GM04503 (cell line): ENCODE results near the gene INSIG1.

ENCODE experiments used
- DNase-seq: peaks from one replicate; pipeline ENCODE4 v3.0.0-alpha.2; 2012; ENCODE audit warnings: low read depth

Gene INSIG1

DNA sequence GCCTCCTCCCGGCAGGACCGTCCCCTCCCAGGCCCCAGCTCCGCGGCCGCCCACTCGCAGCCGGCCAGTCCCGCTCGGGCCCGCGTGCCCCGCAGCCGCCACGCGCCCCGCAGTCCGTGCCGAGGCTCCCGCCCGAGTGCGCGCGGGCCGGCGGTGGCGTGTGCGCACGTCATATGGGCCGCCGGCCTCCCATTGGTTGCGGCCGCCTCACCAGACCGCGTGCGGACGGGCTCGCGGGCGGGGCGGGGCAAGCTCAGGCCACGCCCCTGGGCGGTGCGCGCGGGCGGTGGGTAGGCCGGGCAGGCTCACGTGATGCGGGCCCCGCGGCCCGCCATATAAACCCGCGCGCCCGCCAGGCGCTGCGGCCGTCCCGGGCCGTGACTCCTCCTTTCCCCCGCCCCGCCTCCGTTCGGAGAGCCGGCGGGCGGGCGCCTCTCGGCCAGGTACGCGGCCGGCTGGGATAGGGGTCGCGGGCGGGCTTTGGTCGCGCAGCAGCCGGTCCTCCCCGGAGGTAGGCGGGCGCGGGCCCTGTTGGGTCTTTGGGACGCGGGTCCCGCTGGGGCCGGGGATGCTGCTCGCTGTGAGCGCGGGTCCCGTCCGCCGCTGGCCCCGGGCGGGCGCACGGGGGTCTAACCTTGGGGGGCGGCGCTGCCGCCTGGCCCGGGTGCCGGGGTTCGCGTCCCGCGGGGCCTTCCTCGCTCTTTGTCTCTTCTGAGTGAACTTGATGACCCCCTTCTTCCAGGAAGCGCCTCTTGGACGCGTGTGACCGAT lies at the start of gene INSIG1:
INSIG1 (plus strand) TSS at position 362 of the 771 bp plus-strand sequence; CDS start at position 770, 408 bp downstream.
- peak; percentile 47 for DNase-seq

DNA sequence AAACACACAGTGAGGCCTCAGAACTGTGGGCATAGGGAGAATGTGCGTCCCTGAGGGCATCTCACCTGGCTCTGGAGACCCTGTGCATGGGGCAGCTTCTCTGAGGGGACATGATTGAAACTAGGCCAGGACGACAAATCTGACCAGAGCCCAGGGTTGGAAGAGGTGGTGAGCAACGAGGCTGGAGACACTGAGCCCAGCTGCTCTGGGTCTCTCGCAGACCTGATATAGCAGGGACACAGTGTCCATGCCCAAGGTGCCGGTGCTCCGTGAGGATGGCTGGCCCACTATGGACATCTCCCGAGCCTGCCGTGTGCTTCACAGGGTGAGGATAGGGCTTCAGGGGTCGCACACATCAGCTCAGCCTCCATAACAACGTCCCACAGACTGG lies 49.3 kb upstream of the INSIG1 start:
- DNase-seq, result no peak

- no peak for DNase-seq
These were observed 45.8 kb upstream of the INSIG1 start for GRCh38 chr7:155251831-155252230.

DNA sequence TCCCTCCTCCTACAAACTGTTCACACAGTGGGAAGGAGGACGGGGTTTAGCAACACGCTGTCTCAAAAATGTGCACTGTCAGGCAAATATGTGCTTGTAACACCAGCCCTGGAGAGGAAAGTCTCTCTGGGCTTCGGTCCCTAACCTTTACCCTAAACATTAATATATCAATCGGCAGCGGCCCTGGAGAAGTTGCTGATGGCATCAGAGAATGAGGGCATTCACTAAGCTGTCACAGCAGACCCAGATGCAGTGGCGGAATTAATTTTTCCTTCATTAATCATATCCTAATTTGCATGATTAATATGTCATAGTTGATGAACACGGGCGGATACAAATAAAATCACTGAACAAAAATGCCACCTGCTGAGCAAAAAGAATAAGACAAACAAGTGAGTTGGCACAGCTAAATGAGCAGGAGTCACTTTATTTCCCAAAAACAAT lies 45.2 kb upstream of the INSIG1 start:
- DNase-seq, result no peak

- no peak for DNase-seq
These were observed 44.7 kb upstream of the INSIG1 start for GRCh38 chr7:155252892-155253501.

GRCh38 chr7:155254018-155254417 lies 43.7 kb upstream of the INSIG1 start:
- no peak for DNase-seq

DNA sequence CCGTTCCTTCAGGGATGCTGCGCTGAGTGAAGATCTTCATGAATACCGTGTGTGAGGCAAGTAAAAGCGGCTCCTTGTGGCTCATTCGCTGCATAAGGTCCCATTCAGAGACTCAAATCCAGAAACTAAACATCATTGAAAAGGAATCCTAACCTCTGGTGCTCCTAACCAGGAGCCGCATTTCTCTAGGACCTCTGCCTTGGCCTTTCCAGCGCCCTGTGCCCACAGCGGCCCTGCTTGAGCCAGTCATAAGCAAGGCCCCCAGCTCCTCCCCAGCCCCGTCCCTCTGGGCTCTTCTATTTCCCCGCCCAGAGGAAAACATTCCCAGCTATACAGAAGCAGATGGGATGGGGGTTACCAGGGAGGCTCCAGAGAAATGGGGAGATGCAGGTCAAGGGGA lies 42.6 kb upstream of the INSIG1 start:
- no peak for DNase-seq

DNA sequence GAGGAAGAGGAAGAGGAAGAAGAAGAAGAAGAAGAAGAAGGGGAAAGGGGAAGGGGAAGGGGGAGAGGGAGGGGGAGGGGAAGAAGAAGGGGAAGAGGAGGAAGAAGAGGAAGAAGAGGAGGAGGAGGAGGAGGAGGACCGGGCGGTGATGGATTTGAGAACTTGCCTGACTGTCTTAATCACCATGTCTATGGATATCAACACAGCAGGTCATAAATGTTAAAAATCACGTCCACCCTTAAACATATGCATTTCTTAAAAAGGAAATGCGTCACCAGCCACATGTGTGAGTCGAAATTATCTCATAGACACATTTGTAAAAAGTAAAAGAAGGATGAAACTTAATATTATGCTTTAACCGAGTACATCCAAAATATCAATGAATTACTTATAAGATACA lies 42.1 kb upstream of the INSIG1 start:
- DNase-seq, result no peak

GRCh38 chr7:155256081-155256760 lies 41.5 kb upstream of the INSIG1 start:
- DNase-seq, result no peak

GRCh38 chr7:155256761-155257481 lies 40.8 kb upstream of the INSIG1 start:
- DNase-seq, result no peak

DNA sequence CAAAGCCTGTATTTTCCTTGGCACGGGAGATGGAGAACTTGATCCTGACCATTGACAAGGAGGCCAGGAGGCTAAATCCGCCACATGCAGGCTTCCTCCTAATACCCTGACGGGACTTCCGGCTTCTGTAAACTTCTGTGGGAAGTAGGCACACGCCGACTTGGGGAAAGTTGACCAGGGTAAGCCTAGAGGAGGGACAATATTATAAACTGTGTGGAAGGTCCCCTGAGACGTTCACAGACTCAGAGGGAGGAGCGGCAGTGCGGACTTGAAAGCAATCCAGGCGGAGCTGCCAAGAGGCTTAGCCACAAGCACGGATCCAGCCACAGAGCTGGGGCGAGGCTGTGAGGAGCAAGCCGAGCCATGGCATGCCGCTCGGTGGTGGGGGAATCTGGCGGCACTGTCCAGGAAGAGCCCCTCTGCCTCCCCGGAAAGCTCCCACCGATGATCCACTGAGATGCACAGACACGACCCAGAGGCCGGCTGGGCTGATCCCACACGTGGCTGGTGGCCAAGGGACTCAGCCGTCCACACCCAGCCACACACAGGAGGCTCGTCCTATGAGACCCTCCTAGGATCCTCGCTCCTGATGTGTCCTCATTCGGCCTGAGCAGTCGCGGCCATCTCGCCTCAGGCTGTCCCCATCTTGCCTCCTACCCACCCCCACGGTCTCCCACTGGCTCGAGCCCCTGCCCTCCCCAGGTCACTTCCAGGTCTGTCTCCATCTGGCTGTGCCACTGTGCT lies 40.0 kb upstream of the INSIG1 start:
- peak; percentile 89 for DNase-seq

DNA sequence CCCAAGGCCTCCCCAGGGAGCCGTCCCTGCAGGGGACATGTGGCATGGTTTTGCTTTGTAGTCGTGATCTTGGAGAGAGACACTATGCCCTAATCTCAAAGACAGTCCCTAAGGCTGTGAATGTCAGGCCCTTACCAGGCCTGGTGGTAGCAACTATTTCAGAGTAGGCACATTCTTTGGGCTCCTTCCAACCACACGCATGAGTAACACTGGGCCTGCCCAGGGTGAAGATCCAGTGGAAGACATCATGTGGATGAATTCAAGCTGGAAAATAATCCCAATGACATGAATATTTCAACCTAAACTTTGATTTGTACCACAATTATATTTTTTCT lies 39.5 kb upstream of the INSIG1 start:
- DNase-seq, result peak; percentile 90

DNA sequence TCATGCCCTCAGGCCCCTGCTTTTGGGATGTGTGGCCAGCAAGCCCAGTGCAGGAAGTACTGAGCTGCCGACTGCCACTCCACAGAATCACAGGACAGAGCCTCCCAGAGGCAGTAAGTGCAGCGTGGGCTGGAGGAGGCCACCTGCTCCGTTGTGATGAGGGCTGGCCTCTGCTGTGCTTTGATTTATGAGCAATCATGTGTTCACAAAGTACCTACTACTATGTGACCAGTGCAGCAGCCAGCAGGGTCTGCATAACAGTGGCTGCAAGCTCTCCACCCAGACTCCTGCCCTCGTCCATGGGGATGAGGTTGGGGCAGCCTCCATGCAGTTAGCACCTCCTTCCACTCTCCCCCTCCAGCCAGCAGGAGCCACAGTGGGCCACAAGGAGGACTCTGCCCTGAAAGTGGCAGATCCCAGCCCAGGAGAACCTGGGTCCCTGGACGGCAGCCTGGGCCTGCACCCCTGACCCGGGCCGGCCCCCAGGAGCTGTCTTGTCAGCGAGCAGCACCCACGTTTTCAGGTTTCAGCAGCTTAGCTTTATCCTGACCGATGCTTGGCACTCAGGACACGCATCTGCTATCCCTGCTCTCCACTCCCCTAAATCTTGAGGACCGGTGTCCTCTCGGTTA lies 37.7 kb upstream of the INSIG1 start:
- DNase-seq, result no peak

DNA sequence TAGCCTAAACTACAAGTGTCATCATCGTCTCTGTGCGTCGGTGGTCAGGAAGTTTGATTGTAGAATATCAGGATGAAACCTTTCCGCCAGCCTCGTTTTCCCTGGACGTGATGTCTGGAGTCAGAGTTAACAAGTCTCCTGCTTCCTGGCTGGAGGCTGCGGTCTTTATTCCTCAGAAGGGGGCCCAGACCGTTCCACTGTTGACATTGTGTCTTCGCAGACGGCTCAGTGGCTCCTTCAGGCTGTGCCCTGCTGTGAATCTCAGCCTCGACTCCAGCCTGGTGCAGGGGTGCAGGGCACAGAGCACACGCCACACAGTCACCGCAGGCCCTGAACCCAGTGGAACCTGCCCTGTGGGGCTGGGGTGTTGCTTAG lies 37.2 kb upstream of the INSIG1 start:
- no peak for DNase-seq

DNA sequence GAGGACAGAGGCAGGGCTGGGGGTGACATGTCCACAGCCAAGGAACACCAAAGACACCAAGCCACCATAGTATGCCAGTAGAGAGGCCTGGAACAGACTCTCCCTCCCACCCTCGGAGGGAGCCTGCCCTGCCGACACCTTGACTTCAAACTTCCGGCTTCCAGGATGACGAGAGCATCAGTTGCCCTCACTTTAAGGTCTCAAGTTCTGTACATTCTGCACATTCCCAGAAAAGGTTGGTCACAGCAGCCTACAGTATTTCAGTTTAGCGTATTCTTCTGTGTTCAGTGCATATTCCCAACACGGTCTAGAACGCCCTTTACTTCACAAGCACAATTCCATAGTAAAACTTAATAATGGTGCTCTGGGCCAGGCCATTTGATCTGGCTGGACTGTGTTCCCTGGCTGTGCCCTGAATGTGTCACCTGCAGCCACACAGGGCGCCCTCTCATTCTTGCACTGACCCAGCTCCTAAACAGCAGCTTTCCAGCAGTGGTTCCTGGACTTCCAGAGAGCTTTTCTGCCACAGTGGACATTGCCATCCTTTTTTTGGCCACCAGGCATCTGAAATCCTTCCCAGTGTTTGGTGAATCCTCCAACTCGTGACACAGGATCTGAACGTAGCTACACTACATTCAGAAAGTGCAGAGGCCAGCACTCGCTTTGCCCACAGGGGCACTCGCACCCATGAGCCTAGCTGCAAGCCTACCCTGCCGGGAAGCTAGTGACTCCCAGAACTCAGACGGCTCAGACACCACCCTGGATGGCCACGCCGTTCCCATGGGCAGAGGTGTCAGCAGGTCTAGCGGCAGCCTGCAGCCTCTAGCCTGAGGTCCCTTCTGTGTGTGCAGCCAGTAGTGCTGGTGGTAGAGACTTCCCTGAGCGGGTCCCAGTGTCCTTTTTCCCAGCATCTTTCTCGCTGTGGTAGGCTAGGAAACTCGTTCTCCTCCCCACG lies 36.4 kb upstream of the INSIG1 start:
- no peak for DNase-seq

GRCh38 chr7:155262031-155262430 lies 35.6 kb upstream of the INSIG1 start:
- no peak for DNase-seq

GRCh38 chr7:155263051-155263450 lies 34.6 kb upstream of the INSIG1 start:
- no peak for DNase-seq

GRCh38 chr7:155263581-155264143 lies 34.0 kb upstream of the INSIG1 start:
- DNase-seq, result no peak

DNA sequence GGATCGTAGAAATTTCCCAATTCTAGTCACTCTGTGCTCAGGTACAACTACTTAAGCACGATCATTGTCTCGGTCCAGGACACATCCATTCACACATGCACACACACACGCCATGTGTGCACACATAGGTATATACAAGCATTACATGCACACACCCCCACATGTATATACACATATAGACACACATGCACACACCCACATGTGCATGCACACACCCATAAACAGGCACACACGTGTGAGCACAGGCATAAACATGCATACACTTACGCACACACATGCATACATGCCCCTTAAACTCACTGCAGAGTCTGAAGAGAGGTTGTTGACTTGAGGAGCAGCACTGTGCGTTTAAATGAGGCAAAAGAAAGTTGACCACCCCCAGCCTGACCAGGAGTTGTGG lies 32.5 kb upstream of the INSIG1 start:
- DNase-seq, result no peak

DNA sequence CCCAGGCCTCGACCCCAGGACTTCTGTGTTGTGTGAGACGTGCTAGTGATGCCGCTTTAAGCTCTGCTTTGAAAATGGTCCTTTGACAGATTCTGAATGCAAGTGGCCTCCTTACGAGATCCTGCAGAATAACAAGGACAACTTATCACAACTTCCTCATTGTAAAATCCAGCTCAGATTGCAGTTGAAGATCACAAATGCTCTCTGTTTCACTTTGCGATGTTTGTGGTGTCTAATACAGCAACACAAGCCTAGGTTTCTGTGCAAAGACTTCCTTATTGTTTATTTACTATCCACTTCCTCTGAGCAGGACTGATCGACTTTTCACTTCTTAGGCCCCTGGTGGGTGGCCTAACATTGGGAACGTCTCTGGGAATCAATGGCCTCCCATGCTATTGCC lies 31.7 kb upstream of the INSIG1 start:
- DNase-seq, result no peak
